ENCODE results near the gene QDPR.

GRCh38 chr4:17492876-17493275 lies 19.0 kb downstream of the QDPR start:
- no peak for TF ChIP-seq EZH2phosphoT487 (IDR thresholded peaks at IDR 0.05; ENCODE audit: borderline replicate concordance, low read depth)
- no peak for TF ChIP-seq FOSL2 (IDR thresholded peaks at IDR 0.05; ENCODE audit: borderline replicate concordance, low read depth)
